Lung (tissue), 12 donors: ENCODE measurements around the gene ZYG11B. TPM values are rescaled to one million over a fixed set of nuclear protein-coding genes. Genes with fewer than 3 reads are reported as not detected.

ENCODE experiments used
- ATAC-seq: fragments of 200-7000 bp; cut with Tn5 transposase; one replicate; pipeline ENCODE4 v1.9.1; 2020; ENCODE audit warnings: moderate number of reproducible peaks; ENCODE audit not compliant: insufficient read depth, low FRiP score
- DNase-seq, 3 donors: peaks; one replicate each; pipeline ENCODE4 v3.0.0-alpha.2; 2013 to 2017
- H3K27ac ChIP-seq, 2 donors: one replicate each; pipeline ENCODE4 v1.5.1; 2013; ENCODE audit warnings: mild to moderate bottlenecking in 2 of 2, moderate library complexity in 2 of 2, control low read depth in 1 of 2, inconsistent platforms in 1 of 2, low read depth in 1 of 2, low read length in 1 of 2
- H3K27me3 ChIP-seq, 3 donors: one replicate each; pipeline ENCODE4 v1.5.1; 2013; ENCODE audit warnings: low read length in 2 of 3; ENCODE audit not compliant: control insufficient read depth in 3 of 3, insufficient read depth in 3 of 3
- H3K36me3 ChIP-seq, 4 donors: one replicate each; pipeline ENCODE4 v1.5.1; 2013; ENCODE audit warnings: low read length in 4 of 4, mild to moderate bottlenecking in 1 of 4, moderate library complexity in 1 of 4; ENCODE audit not compliant: control insufficient read depth in 4 of 4, insufficient read depth in 4 of 4
- H3K4me1 ChIP-seq, 5 donors: one replicate each; pipeline ENCODE4 v1.5.1; 2013; ENCODE audit warnings: low read length in 5 of 5, mild to moderate bottlenecking in 2 of 5, moderate library complexity in 1 of 5; ENCODE audit not compliant: control insufficient read depth in 5 of 5, insufficient read depth in 5 of 5
- H3K4me3 ChIP-seq: one replicate; pipeline ENCODE4 v1.5.1; 2013; ENCODE audit warnings: mild to moderate bottlenecking, control low read depth, moderate library complexity
- H3K9ac ChIP-seq, 2 donors: one replicate each; pipeline ENCODE4 v1.5.1; 2013; ENCODE audit warnings: low read length in 2 of 2, control low read depth in 1 of 2; ENCODE audit not compliant: insufficient read depth in 1 of 2
- H3K9me3 ChIP-seq, 4 donors: one replicate each; pipeline ENCODE4 v1.5.1; 2013; ENCODE audit warnings: low read length in 3 of 4, mild to moderate bottlenecking in 1 of 4, moderate library complexity in 1 of 4; ENCODE audit not compliant: control insufficient read depth in 4 of 4, insufficient read depth in 3 of 4
- WGBS, 2 donors: extraction: QIAGEN DNeasy Blood & Tissue Kit; methylation state at CpG; one replicate each; pipeline ENCODE4 v1.1.7; 2013; 5-methylcytosine and 5-hydroxymethylcytosine counted together
- polyA plus RNA-seq, 2 donors: library from polyadenylated mRNA; stranded (reverse); fragments of 200-250 nt; gene quantifications; one replicate each; pipeline ENCODE4 v1.2.1, GENCODE V29; 2013
- total RNA-seq, 2 donors: library from RNA; depleted of rRNA in 1 of 2; stranded (reverse); fragments of >200 nt in 1 of 2; gene quantifications; one replicate each; pipeline ENCODE4 v1.2.1, GENCODE V29; 2014 to 2021
- TF ChIP-seq, protein P1 (sequence below): IDR thresholded peaks from 2 replicates; pipeline ENCODE4 v1.5.1; 2012; ENCODE audit warnings: mild to moderate bottlenecking; ENCODE audit errors: control extremely low read depth, extremely low read depth
- donor health status: control.
- donor health status: control.
- donor health status: Bipolar disorder and iron deficiency.
- donor health status: healthy.
- donor health status: DM: yes; HTN: yes; CAD: no.

Gene ZYG11B
- total and polyA plus RNA-seq, 4 donors = 5.7 to 39.0 (median 16.8) TPM

DNA sequence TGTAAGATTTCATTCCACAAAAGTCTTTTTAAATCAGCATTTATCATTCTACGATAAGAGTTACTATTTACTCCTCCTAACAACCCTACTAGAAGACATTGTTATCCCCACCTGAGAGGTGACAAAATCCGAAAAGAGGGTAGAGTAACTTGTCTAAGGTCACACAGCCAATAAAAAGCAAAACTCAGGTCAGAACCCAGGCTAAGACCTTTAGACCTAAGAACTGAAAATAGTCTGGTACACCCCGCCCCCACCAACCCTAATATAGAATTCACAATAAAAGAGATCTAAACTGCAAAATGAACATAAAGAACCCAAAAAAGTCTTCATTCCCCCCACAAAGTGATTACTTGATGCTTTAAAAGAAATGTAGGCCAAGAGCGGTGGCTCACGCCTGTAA lies 46.8 kb upstream of the ZYG11B start:
- no peak for DNase-seq
- Histone ChIP-seq H3K4me3 (no peak overlapping the region), H3K4me1 (peaks cover 0 to 6% (median 0%) of the 10 kb centered on the region in 5 donors), H3K27me3 (no peaks in the 10 kb centered on the region), H3K36me3 (no peaks in the 10 kb centered on the region), H3K9ac (no peak overlapping the region), H3K9me3 (no peaks in the 10 kb centered on the region), H3K27ac (no peak overlapping the region)
- no peak for ATAC-seq
- WGBS, 2 donors = 96% methylated on average over 5 of the region's 5 CpGs
- TF ChIP-seq, protein P1, sequence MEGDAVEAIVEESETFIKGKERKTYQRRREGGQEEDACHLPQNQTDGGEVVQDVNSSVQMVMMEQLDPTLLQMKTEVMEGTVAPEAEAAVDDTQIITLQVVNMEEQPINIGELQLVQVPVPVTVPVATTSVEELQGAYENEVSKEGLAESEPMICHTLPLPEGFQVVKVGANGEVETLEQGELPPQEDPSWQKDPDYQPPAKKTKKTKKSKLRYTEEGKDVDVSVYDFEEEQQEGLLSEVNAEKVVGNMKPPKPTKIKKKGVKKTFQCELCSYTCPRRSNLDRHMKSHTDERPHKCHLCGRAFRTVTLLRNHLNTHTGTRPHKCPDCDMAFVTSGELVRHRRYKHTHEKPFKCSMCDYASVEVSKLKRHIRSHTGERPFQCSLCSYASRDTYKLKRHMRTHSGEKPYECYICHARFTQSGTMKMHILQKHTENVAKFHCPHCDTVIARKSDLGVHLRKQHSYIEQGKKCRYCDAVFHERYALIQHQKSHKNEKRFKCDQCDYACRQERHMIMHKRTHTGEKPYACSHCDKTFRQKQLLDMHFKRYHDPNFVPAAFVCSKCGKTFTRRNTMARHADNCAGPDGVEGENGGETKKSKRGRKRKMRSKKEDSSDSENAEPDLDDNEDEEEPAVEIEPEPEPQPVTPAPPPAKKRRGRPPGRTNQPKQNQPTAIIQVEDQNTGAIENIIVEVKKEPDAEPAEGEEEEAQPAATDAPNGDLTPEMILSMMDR = no peak

GRCh38 chr1:52680353-52680752 lies 45.9 kb upstream of the ZYG11B start:
- TF ChIP-seq, protein P1 = no peak

GRCh38 chr1:52681136-52681535 lies 45.1 kb upstream of the ZYG11B start:
- Histone ChIP-seq H3K9me3 (no peaks in the 10 kb centered on the region), H3K4me1 (peaks cover 0 to 6% (median 0%) of the 10 kb centered on the region in 5 donors), H3K4me3 (no peak overlapping the region), H3K9ac (no peak overlapping the region), H3K36me3 (peaks cover 0 to 4% (median under 1%) of the 10 kb centered on the region in 4 donors), H3K27me3 (no peaks in the 10 kb centered on the region), H3K27ac (no peak overlapping the region)
- no peak for ATAC-seq
- DNase-seq = no peak
- TF ChIP-seq, protein P1 = no peak
- WGBS, 2 donors = 92 to 93% methylated on average over 4 of the region's 4 CpGs

More at GRCh38 chr1:52680353-52680752, 45.9 kb upstream of the ZYG11B start:
- no peaks in the 10 kb centered on the region for H3K9me3 ChIP-seq
- H3K27ac ChIP-seq = no peak overlapping the region
- H3K4me1 ChIP-seq = peaks cover 0 to 6% (median 0%) of the 10 kb centered on the region in 5 donors
- H3K27me3 ChIP-seq = no peaks in the 10 kb centered on the region
- H3K9ac ChIP-seq = no peak overlapping the region
- H3K36me3 ChIP-seq = peaks cover 0 to 4% (median under 1%) of the 10 kb centered on the region in 4 donors
- H3K4me3 ChIP-seq = no peak overlapping the region
- no peak for DNase-seq
- 89 to 92% methylated on average over 3 of the region's 3 CpGs for WGBS, 2 donors
- no peak for ATAC-seq

DNA sequence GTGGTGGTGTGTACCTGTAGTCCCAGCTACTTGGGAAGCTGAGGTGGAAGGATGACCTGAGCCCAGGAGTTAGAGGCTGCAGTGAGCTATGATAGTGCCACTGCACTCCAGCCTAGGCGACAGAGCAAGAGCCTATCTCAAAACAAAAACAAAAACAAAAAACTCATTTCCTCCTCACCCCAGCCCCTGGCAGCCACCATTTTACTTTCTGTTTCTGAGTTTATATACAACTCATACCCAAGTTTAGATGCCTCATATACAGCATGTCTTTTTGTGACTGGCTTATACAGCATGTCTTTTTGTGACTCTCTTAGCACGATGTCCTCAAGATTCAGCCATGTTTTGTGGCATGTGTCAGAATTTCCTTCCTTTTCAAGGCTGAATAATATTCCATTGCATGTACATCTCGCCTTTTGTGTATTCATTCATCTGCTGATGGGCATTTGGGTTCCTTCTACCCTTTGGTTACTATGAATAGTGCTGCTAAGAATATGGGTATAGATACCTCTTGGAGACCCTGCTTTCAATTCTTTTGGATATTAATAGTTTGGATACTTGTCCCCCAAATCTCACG lies 42.8 kb upstream of the ZYG11B start:
- Histone ChIP-seq H3K36me3 (peaks cover 5 to 23% (median 9%) of the 10 kb centered on the region in 4 donors), H3K9ac (no peak overlapping the region), H3K9me3 (no peaks in the 10 kb centered on the region), H3K4me1 (no peaks in the 10 kb centered on the region), H3K4me3 (no peak overlapping the region), H3K27me3 (no peaks in the 10 kb centered on the region), H3K27ac (no peak overlapping the region)
- DNase-seq = no peak
- no peak for ATAC-seq
- 92 to 93% methylated on average over 4 of the region's 4 CpGs for WGBS, 2 donors
- TF ChIP-seq, protein P1 = no peak
